SK-N-SH (cell line): ENCODE measurements around the gene SCAPER. TPM values are rescaled to one million over a fixed set of nuclear protein-coding genes. Genes with fewer than 3 reads are reported as not detected.

ENCODE experiments used
- CTCF ChIA-PET: fragments of 300-600, 350-600 bp; formaldehyde crosslinking; extraction: SDS; loops from one replicate; lab custom pipeline; 2021; lab: Yijun Ruan, JAX
- POLR2A ChIA-PET: fragments of 350-600 bp; sonication (Branson Sonifier 250); formaldehyde crosslinking; extraction: SDS; loops from one replicate; lab custom pipeline; 2020; ENCODE audit warnings: antibody characterized with exemption, inconsistent platforms; lab: Yijun Ruan, JAX
- DNase-seq: peaks from one replicate; pipeline ENCODE4 v3.0.0; 2012
- H2AFZ ChIP-seq: fragments of 200-600 bp; sonication (generic); 2 replicates; pipeline ENCODE4 v1.8.1; 2016; ENCODE audit warnings: antibody characterized with exemption, mild to moderate bottlenecking, low read depth
- H3F3A ChIP-seq: fragments of 200-600 bp; sonication (generic); replicated peaks from 2 replicates; pipeline ENCODE3; 2016; ENCODE audit warnings: antibody characterized with exemption, mild to moderate bottlenecking; ENCODE audit not compliant: insufficient read depth
- H3K27ac ChIP-seq, 2 experiments: fragments of 200-500 bp in 1 of 2; fragments of 200-600 bp in 1 of 2; sonication (Bioruptor generic) in 1 of 2; sonication (generic), shearing (Covaris generic) in 1 of 2; 2 replicates each; pipeline versions ENCODE4 v1.5.1 to v1.6.1; 2014 to 2016; ENCODE audit warnings: low read depth in 2 of 2, inconsistent platforms in 1 of 2, low read length in 1 of 2, mild to moderate bottlenecking in 1 of 2, mixed read lengths in 1 of 2
- H3K27me3 ChIP-seq: fragments of 200-600 bp; sonication (generic), shearing (Covaris generic); 2 replicates; pipeline ENCODE4 v1.6.1; 2016; ENCODE audit warnings: mixed run types; ENCODE audit not compliant: insufficient read depth
- H3K36me3 ChIP-seq, 2 experiments: fragments of 200-500 bp in 1 of 2; fragments of 200-600 bp in 1 of 2; sonication (Bioruptor generic) in 1 of 2; sonication (generic) in 1 of 2; replicated peaks in 1 of 2; 2 replicates each; pipeline versions ENCODE3 to v1.5.1; 2014 to 2016; ENCODE audit warnings: low read length in 1 of 2, mild to moderate bottlenecking in 1 of 2; ENCODE audit not compliant: insufficient read depth in 2 of 2, control insufficient read depth in 1 of 2
- H3K4me1 ChIP-seq, 2 experiments: fragments of 200-500 bp in 1 of 2; fragments of 200-600 bp in 1 of 2; sonication (Bioruptor generic) in 1 of 2; sonication (generic), shearing (Covaris generic) in 1 of 2; 2 replicates each; pipeline versions ENCODE4 v1.5.1 to v1.6.1; 2014 to 2016; ENCODE audit warnings: low read depth in 1 of 2, low read length in 1 of 2, mixed run types in 1 of 2; ENCODE audit not compliant: insufficient read depth in 2 of 2, control insufficient read depth in 1 of 2
- H3K4me2 ChIP-seq: fragments of 200-600 bp; sonication (generic), shearing (Covaris generic); 2 replicates; pipeline ENCODE4 v1.6.1; 2017; ENCODE audit warnings: mixed run types
- H3K4me3 ChIP-seq, 2 experiments: fragments of 200-500 bp in 1 of 2; fragments of 200-600 bp in 1 of 2; sonication (Bioruptor generic) in 1 of 2; sonication (generic), shearing (Covaris generic) in 1 of 2; 2 replicates each; pipeline versions ENCODE4 v1.5.1 to v1.8.1; 2014 to 2016; ENCODE audit warnings: low read depth in 2 of 2, inconsistent platforms in 1 of 2, low read length in 1 of 2, mild to moderate bottlenecking in 1 of 2, mixed read lengths in 1 of 2, moderate library complexity in 1 of 2
- H3K79me2 ChIP-seq: fragments of 200-600 bp; sonication (generic); 2 replicates; pipeline ENCODE4 v1.8.1; 2017; ENCODE audit warnings: mild to moderate bottlenecking; ENCODE audit not compliant: insufficient read depth
- H3K9ac ChIP-seq: fragments of 200-600 bp; sonication (generic); 2 replicates; pipeline ENCODE4 v1.6.1; 2017; ENCODE audit warnings: mixed run types
- H3K9me2 ChIP-seq: fragments of 200-600 bp; sonication (generic); 2 replicates; pipeline ENCODE4 v1.6.1; 2017; ENCODE audit warnings: mixed run types
- H3K9me3 ChIP-seq: fragments of 200-600 bp; sonication (generic); 2 replicates; pipeline ENCODE4 v1.6.1; 2017; ENCODE audit warnings: mixed run types, mild to moderate bottlenecking, moderate library complexity
- H4K20me1 ChIP-seq: fragments of 200-600 bp; sonication (generic); 2 replicates; pipeline ENCODE4 v1.6.1; 2017; ENCODE audit warnings: mild to moderate bottlenecking, mixed run types; ENCODE audit not compliant: insufficient read depth
- EP300 ChIP-seq, 2 experiments: IDR thresholded peaks; 2 replicates each; pipeline versions ENCODE4 v1.4.0 to v1.6.1; 2012; ENCODE audit warnings: borderline replicate concordance in 1 of 2, low read depth in 1 of 2, low read length in 1 of 2
- EZH2phosphoT487 ChIP-seq: fragments of 200-600 bp; sonication (generic); IDR thresholded peaks from 2 replicates; pipeline ENCODE4 v1.6.1; 2017; ENCODE audit warnings: low read depth, mixed run types, mild to moderate bottlenecking, antibody characterized with exemption, moderate library complexity, borderline replicate concordance
- FOSL2 ChIP-seq: IDR thresholded peaks from 2 replicates; pipeline ENCODE4 v1.4.0; 2012; ENCODE audit warnings: low read depth, mild to moderate bottlenecking, moderate library complexity, borderline replicate concordance
- FOXM1 ChIP-seq: IDR thresholded peaks from 2 replicates; pipeline ENCODE4 v1.4.0; 2012; ENCODE audit warnings: low read depth, mild to moderate bottlenecking
- GATA2 ChIP-seq: sonication (generic); formaldehyde crosslinking; IDR thresholded peaks from 2 replicates; pipeline ENCODE4 v1.5.0; 2020; ENCODE audit warnings: mild to moderate bottlenecking, missing genetic modification reagents
- MAX ChIP-seq: IDR thresholded peaks from 2 replicates; pipeline ENCODE4 v1.4.0; 2012; ENCODE audit warnings: low read depth
- MEF2A ChIP-seq: IDR thresholded peaks from 2 replicates; pipeline ENCODE4 v1.4.0; 2012; ENCODE audit warnings: low read depth, borderline replicate concordance
- RFX5 ChIP-seq: IDR thresholded peaks from 2 replicates; pipeline ENCODE4 v1.6.1; 2012; ENCODE audit warnings: mild to moderate bottlenecking, improper control_type of control experiment, low read length
- SIN3A ChIP-seq: IDR thresholded peaks from 2 replicates; pipeline ENCODE4 v1.6.1; 2012; ENCODE audit warnings: low read depth, mild to moderate bottlenecking, low read length, moderate library complexity, borderline replicate concordance
- TAF1 ChIP-seq: IDR thresholded peaks from 2 replicates; pipeline ENCODE4 v1.6.1; 2012; ENCODE audit warnings: low read depth, mild to moderate bottlenecking, low read length, moderate library complexity, borderline replicate concordance
- USF1 ChIP-seq: IDR thresholded peaks from 2 replicates; pipeline ENCODE4 v1.4.0; 2012; ENCODE audit warnings: low read depth, borderline replicate concordance
- ZBTB33 ChIP-seq: IDR thresholded peaks from 2 replicates; pipeline ENCODE4 v1.4.0; 2012; ENCODE audit warnings: low read depth, borderline replicate concordance
- WGBS: methylation state at CpG from one replicate; pipeline ENCODE4 v1.1.6; 2017; ENCODE audit warnings: low lambda C conversion rate; 5-methylcytosine and 5-hydroxymethylcytosine counted together
- polyA plus RNA-seq, 3 experiments: library from polyadenylated mRNA; depleted of rRNA; stranded (reverse); fragments of >200 nt; gene quantifications; 2 replicates each; pipeline ENCODE4 v1.2.3, GENCODE V29; 2012

Gene SCAPER
- polyA plus RNA-seq, 1 of the 3 experiments (the other 2 are of a cell fraction) = 1.8 TPM

GRCh38 chr15:76575274-76575673 is 329.9 kb downstream of the SCAPER start:
- Histone ChIP-seq H3K9me2 (no peaks in the 10 kb centered on the region; the same call in 1 of the 2 replicates), H3K4me1 (no peaks in the 10 kb centered on the region; a peak in 1 of 4 replicates), H3K9ac (no peak overlapping the region), H3K36me3 (peaks cover 2 to 4% of the 10 kb centered on the region in 2 experiments), H3K9me3 (no peaks in the 10 kb centered on the region), H3K27ac (no peak overlapping the region), H3K27me3 (no peaks in the 10 kb centered on the region), H2AFZ (no peak overlapping the region), H3K79me2 (no peaks in the 10 kb centered on the region), H3K4me2 (no peak overlapping the region), H4K20me1 (no peaks in the 10 kb centered on the region), H3K4me3 (no peak overlapping the region), H3F3A (no peaks in the 10 kb centered on the region)
- no peak for TF ChIP-seq USF1
- no peak for TF ChIP-seq TAF1
- no peak for TF ChIP-seq GATA2 (CRISPR knock-in tag)
- TF ChIP-seq ZBTB33 = no peak
- TF ChIP-seq FOSL2 = no peak
- no peak for DNase-seq
- POLR2A ChIA-PET = no interaction called here
- 87% methylated on average over 1 of the region's 1 CpG for WGBS
- CTCF ChIA-PET = no interaction called here

GRCh38 chr15:76572983-76573314 is 332.2 kb downstream of the SCAPER start:
- no peaks in the 10 kb centered on the region; the same call in 1 of the 2 replicates for H3K9me2 ChIP-seq
- TF ChIP-seq GATA2 (CRISPR knock-in tag) = no peak
- no peak for TF ChIP-seq EZH2phosphoT487
- no peak for TF ChIP-seq SIN3A
- no peak for TF ChIP-seq MEF2A
- TF ChIP-seq FOXM1 = no peak
- TF ChIP-seq RFX5 = no peak
- no peak for TF ChIP-seq EP300 (IDR thresholded peaks at IDR 0.05; ENCODE audit: borderline replicate concordance in 1 of 2, low read depth in 1 of 2, low read length in 1 of 2)
- TF ChIP-seq MAX = no peak
- no peak overlapping the region for H3K4me2 ChIP-seq
- no peak overlapping the region for H3K27ac ChIP-seq
- H3K9me3 ChIP-seq = no peaks in the 10 kb centered on the region
- H3K9ac ChIP-seq = no peak overlapping the region
- no peaks in the 10 kb centered on the region; a peak in 1 of 4 replicates for H3K4me1 ChIP-seq
- no peak overlapping the region for H3K4me3 ChIP-seq
- no peaks in the 10 kb centered on the region for H3F3A ChIP-seq
- H3K36me3 ChIP-seq = peaks cover 2 to 3% of the 10 kb centered on the region in 2 experiments
- CTCF ChIA-PET = no interaction called here
- DNase-seq = no peak
- no peaks in the 10 kb centered on the region for H3K27me3 ChIP-seq
- POLR2A ChIA-PET = no interaction called here
- H3K79me2 ChIP-seq = no peaks in the 10 kb centered on the region
- no peak overlapping the region for H2AFZ ChIP-seq
- H4K20me1 ChIP-seq = no peaks in the 10 kb centered on the region
